Urothelium cell line (cell line): ENCODE data around the gene SOHLH2.

Source experiments
- DNase-seq: peaks from one replicate; pipeline ENCODE4 v3.0.0; 2011; ENCODE audit warnings: low spot score, mixed read lengths
- FAIRE-seq: peaks from 2 replicates; lab custom pipeline; 2011; peaks lifted over from hg19 to GRCh38; lab: Jason Lieb, UNC

Gene SOHLH2

GRCh38 chr13:36190771-36191170 lies 23.6 kb downstream of the SOHLH2 start:
- FAIRE-seq, result no peak
- no peak for DNase-seq

GRCh38 chr13:36188441-36188840 lies 25.9 kb downstream of the SOHLH2 start:
- FAIRE-seq (no peak), DNase-seq (no peak)

GRCh38 chr13:36183901-36184300 lies 30.5 kb downstream of the SOHLH2 start:
- FAIRE-seq, result no peak

GRCh38 chr13:36175621-36176020 lies 38.7 kb downstream of the SOHLH2 start:
- DNase-seq, result no peak
- FAIRE-seq, result no peak

More at GRCh38 chr13:36183901-36184300, 30.5 kb downstream of the SOHLH2 start:
- no peak for DNase-seq

- DNase-seq, result no peak
- FAIRE-seq, result no peak
Measured at GRCh38 chr13:36174923-36175322, 39.4 kb downstream of the SOHLH2 start.

- DNase-seq, result no peak
- FAIRE-seq, result no peak
Measured at GRCh38 chr13:36173571-36174322, 40.6 kb downstream of the SOHLH2 start.

GRCh38 chr13:36166046-36166445 lies 48.3 kb downstream of the SOHLH2 start:
- DNase-seq (no peak), FAIRE-seq (no peak)

GRCh38 chr13:36163809-36164308 lies 50.5 kb downstream of the SOHLH2 start:
- FAIRE-seq (no peak), DNase-seq (peak; percentile 24)

GRCh38 chr13:36163286-36163685 lies 51.1 kb downstream of the SOHLH2 start:
- no peak for DNase-seq

GRCh38 chr13:36160297-36160696 lies 54.1 kb downstream of the SOHLH2 start:
- FAIRE-seq (no peak), DNase-seq (no peak)

More at GRCh38 chr13:36163286-36163685, 51.1 kb downstream of the SOHLH2 start:
- FAIRE-seq, result no peak

- FAIRE-seq (no peak), DNase-seq (no peak)
Measured at GRCh38 chr13:36158611-36159010, 55.7 kb downstream of the SOHLH2 start.

GRCh38 chr13:36157480-36157879 lies 56.9 kb downstream of the SOHLH2 start:
- DNase-seq (no peak), FAIRE-seq (no peak)

GRCh38 chr13:36154567-36155291 lies 59.6 kb downstream of the SOHLH2 start:
- no peak for DNase-seq
- FAIRE-seq, result no peak

- DNase-seq, result no peak
- no peak for FAIRE-seq
Measured at GRCh38 chr13:36151591-36151990, 62.8 kb downstream of the SOHLH2 start.

- DNase-seq (no peak), FAIRE-seq (no peak)
Measured at GRCh38 chr13:36148446-36148845, 65.9 kb downstream of the SOHLH2 start.

- DNase-seq, result no peak
- no peak for FAIRE-seq
Measured at GRCh38 chr13:36147330-36147729, 67.0 kb downstream of the SOHLH2 start.

- no peak for FAIRE-seq
- no peak for DNase-seq
Measured at GRCh38 chr13:36146511-36147269, 67.7 kb downstream of the SOHLH2 start.

GRCh38 chr13:36143738-36144137 lies 70.6 kb downstream of the SOHLH2 start:
- DNase-seq (no peak), FAIRE-seq (no peak)

GRCh38 chr13:36142735-36143134 lies 71.6 kb downstream of the SOHLH2 start:
- DNase-seq (no peak), FAIRE-seq (no peak)

- no peak for FAIRE-seq
- no peak for DNase-seq
Measured at GRCh38 chr13:36135876-36136275, 78.5 kb downstream of the SOHLH2 start.

- DNase-seq (no peak), FAIRE-seq (no peak)
Measured at GRCh38 chr13:36134632-36135031, 79.7 kb downstream of the SOHLH2 start.
